B cell (primary cell): ENCODE measurements around the gene NDUFA8.

ENCODE experiments used
- EZH2 ChIP-seq: IDR thresholded peaks from 2 replicates; pipeline ENCODE4 v1.6.1; 2012; ENCODE audit warnings: borderline replicate concordance, low read depth, mild to moderate bottlenecking, moderate library complexity, low read length; ENCODE audit not compliant: insufficient read depth, poor library complexity, severe bottlenecking
- TF ChIP-seq, protein P1 (sequence below): fragments of 200-600 bp; IDR thresholded peaks from one replicate; pipeline ENCODE4 v1.8.0; 2022; ENCODE audit warnings: antibody characterized with exemption, mild to moderate bottlenecking

DNA sequence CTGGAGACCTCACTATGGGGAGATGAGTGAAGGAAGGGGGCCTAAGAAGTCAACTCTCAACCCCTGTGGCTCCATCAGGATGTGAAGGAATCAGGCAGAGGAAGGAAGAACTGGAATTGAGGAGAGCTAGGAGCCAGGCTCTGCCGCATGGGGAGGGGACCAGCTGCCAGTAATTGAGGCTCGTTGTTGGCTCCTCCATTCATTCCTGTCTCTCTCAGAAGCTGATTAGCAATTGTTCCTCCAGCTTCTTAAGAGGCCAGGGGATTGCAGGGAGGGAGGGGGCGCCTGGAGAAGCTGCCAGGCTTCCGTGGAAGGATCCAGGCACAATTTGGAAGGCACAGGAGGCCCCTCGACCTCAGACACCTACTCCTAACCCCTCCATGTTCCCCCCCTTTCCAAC lies 46.0 kb downstream of the NDUFA8 start:
- TF ChIP-seq, protein P1, sequence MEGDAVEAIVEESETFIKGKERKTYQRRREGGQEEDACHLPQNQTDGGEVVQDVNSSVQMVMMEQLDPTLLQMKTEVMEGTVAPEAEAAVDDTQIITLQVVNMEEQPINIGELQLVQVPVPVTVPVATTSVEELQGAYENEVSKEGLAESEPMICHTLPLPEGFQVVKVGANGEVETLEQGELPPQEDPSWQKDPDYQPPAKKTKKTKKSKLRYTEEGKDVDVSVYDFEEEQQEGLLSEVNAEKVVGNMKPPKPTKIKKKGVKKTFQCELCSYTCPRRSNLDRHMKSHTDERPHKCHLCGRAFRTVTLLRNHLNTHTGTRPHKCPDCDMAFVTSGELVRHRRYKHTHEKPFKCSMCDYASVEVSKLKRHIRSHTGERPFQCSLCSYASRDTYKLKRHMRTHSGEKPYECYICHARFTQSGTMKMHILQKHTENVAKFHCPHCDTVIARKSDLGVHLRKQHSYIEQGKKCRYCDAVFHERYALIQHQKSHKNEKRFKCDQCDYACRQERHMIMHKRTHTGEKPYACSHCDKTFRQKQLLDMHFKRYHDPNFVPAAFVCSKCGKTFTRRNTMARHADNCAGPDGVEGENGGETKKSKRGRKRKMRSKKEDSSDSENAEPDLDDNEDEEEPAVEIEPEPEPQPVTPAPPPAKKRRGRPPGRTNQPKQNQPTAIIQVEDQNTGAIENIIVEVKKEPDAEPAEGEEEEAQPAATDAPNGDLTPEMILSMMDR, result no peak
- no peak for TF ChIP-seq EZH2
